ENCODE data around the gene PRPF4.

DNA sequence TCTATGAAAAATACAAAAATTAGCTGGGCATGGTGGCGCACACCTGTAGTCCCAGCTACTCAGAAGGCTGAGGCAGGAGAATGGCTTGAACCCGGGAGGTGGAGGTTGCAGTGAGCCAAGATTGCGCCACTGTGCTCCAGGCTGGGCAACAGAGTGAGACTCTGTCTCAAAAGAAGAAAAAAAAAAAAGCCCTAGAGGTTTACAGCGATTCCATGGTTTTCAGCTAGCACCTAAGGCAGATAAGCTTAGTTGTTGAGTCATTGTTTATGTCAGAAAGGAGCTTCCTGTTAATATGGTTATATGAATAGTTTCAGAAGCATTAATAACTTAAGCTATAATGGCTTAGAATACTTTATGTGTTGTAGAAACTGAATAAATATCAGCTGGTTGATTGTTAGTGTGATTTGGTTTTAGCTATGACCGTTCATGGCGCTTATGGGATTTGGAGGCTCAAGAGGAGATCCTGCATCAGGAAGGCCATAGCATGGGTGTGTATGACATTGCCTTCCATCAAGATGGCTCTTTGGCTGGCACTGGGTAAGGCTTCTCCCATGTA lies 14.7 kb downstream of the PRPF4 start:
- TF ChIP-seq ZNF384 (IDR thresholded peaks at IDR 0.05; ENCODE audit: low read depth, low read length) (peak; percentile 73; the same call in 1 of the 2 replicates), FOXP1 (CRISPR knock-in tag; IDR thresholded peaks at IDR 0.05) (no peak), ZNF263 (CRISPR knock-in tag; IDR thresholded peaks at IDR 0.05; ENCODE audit: borderline replicate concordance) (no peak), ZNF197 (CRISPR knock-in tag; IDR thresholded peaks at IDR 0.05; ENCODE audit: low read depth) (no peak), TBL1XR1 (IDR thresholded peaks at IDR 0.05; ENCODE audit: low read length in 2 of 2) (no peak), U2AF2 (optimal IDR thresholded peaks at IDR 0.05; ENCODE audit: low read depth, low read length) (no peak), BRD4 (IDR thresholded peaks at IDR 0.05) (no peak), SREBF2 (CRISPR knock-in tag; IDR thresholded peaks at IDR 0.05) (no peak), HMG20A (CRISPR knock-in tag; conservative IDR thresholded peaks at IDR 0.05) (no peak)

Measured in K562 (cell line).